Cortex of kidney (tissue), 1 donor: ENCODE data around the gene DPYSL4.

Source experiments
- DNase-seq: peaks from one replicate; lab custom pipeline; 2025; lab: John Stamatoyannopoulos, UW

DPYSL4 gene

GRCh38 chr10:132163826-132164515, 22.8 kb upstream of the DPYSL4 start:
- DNase-seq: no peak

- no peak for DNase-seq
These were observed 21.9 kb upstream of the DPYSL4 start for GRCh38 chr10:132164761-132165278.

- no peak for DNase-seq
These were observed 21.2 kb upstream of the DPYSL4 start for GRCh38 chr10:132165416-132165980.

DNA sequence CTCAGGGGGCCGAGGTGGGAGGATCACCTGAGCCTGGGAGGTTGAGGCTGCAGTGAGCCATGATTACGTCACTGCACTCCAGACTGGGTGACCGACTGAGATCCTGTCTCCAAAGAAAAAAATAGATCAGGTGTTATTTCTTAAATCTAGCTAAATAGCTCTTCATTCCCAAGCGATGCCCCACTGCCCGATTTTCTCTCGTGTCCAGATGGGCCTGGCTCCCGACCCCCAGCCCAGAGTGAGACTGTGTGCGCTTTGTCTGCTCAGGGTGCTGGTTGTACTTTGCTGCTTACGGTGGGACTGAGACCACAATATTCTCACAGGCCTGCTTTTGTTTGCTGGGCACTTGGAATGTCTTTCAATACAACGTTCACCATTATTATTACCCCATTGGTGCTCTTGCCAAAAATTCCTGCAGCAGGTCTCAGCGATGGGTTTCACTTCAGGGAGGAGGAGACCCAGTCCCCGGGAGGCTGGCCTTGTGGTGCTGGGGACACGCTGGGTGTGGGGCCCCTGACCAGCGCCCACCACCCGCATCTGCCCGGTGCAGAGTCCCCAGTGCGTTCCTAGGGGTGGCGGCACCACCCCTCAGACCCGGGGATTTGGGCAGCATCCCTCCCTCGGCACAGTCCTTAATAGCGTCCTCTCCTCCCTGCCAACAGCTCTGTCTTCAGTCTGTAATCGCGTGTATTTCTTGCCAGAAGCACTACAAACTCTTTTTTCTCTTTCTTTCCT, 20.4 kb upstream of the DPYSL4 start:
- no peak for DNase-seq

DNA sequence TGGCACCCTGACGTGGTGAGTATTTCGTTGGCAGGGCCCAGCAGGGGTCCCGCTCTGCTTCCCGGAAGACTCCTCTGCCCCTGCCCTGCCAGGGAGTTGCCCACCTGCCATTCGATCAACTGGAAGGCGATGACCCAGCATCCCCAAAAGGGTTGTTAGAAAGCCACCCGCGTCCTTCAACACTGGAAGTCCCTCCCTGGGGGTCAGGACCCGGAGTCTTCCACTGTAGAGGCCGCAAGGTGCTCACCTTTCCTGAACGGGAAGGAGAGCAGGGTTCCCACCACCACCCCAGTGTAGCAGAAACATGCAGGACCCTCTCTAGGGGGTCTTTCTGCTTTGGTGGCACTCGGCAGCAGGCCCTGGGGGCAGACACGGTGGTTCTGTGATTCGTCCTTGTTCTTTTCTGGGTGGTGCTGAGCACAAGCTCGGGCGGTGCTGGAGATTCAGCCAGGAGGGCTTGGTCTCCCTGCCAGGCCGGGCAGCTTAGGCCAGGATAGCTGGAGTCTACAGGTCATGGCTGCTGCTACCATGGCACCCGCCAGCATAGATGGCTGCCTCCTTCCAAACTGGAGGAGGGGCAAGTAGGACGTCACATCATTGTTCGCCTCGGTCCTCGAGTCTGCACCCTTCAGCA, 19.6 kb upstream of the DPYSL4 start:
- no peak for DNase-seq

GRCh38 chr10:132167976-132168375, 18.8 kb upstream of the DPYSL4 start:
- DNase-seq: no peak

GRCh38 chr10:132168571-132169030, 18.1 kb upstream of the DPYSL4 start:
- no peak for DNase-seq

GRCh38 chr10:132169031-132169765, 17.6 kb upstream of the DPYSL4 start:
- no peak for DNase-seq

DNA sequence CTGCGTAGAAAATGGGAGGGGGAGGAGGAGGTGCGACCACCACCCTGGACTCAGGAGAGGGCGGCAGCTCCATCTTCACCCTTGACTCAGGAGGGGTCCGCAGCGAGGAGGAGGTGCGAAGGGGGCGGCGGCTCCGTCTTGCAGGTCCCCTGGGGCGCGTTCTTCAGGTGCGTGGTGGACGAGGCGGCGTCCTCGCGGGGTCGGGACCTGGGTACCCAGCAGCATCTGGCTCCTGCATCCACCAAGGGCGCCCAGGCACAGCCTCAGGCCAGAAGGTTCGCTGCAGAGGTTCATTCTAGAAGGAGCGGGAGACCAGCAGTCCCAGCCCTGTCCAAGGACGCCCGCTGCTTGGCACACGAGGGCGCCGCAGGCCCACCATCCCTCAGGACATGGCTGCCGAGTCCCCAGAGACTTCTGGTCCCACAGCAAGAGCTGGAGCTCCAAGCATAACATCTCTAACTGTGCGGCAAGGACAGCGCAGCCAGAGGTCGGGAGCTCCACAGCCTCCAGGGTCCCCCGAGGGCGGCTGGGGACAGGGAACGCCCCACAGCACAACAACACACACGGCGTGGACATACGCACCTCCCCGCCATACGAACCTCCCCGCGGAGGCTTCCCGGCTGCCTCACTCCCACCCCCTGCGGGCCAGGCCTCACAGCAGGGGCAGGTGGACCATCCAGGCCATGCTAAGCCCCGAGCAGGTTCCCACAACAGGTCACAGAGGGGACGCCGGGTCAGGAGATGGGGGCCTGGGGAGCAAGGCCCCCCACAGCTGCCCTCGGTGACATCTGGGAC, 16.8 kb upstream of the DPYSL4 start:
- no peak for DNase-seq

GRCh38 chr10:132170561-132171361, 16.0 kb upstream of the DPYSL4 start:
- no peak for DNase-seq

- no peak for DNase-seq
These were observed 14.4 kb upstream of the DPYSL4 start for GRCh38 chr10:132172091-132173066.

- DNase-seq: no peak
These were observed 13.6 kb upstream of the DPYSL4 start for GRCh38 chr10:132173185-132173584.

- no peak for DNase-seq
These were observed 12.5 kb upstream of the DPYSL4 start for GRCh38 chr10:132174237-132174636.

GRCh38 chr10:132175408-132175807, 11.3 kb upstream of the DPYSL4 start:
- no peak for DNase-seq

DNA sequence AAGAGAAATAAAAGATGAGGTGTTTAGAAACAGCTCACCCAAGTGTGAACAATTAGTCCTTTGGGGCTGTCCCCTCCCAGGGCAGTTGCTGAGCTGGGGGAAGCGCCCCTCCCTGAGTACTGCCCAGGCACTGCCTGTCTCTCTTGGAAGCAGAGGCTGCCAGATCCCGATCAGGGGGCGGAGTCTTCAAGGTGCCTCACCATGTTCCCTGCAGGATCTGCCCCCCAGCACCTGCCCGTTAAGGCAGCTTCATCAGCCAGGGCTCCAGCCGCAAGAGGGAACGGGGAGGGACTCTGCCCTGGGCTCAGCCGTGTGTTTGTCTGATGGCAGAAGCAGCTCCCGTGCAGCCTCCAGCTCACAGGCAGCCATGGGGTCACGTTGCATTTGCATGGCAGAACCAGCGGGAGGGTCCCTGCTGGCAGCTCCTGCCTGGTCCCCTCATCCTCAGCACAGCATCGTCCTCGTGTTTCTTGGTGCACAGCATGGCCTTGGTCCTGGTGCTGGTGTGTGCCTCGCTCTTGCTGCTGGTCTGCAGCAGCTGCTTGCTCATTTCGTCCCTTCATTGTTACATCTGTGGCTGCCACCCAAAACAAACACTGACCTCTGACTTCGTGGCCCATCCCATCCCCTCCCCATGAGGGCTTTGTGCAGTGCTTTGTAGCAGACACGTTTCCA, 10.7 kb upstream of the DPYSL4 start:
- DNase-seq: no peak

DNA sequence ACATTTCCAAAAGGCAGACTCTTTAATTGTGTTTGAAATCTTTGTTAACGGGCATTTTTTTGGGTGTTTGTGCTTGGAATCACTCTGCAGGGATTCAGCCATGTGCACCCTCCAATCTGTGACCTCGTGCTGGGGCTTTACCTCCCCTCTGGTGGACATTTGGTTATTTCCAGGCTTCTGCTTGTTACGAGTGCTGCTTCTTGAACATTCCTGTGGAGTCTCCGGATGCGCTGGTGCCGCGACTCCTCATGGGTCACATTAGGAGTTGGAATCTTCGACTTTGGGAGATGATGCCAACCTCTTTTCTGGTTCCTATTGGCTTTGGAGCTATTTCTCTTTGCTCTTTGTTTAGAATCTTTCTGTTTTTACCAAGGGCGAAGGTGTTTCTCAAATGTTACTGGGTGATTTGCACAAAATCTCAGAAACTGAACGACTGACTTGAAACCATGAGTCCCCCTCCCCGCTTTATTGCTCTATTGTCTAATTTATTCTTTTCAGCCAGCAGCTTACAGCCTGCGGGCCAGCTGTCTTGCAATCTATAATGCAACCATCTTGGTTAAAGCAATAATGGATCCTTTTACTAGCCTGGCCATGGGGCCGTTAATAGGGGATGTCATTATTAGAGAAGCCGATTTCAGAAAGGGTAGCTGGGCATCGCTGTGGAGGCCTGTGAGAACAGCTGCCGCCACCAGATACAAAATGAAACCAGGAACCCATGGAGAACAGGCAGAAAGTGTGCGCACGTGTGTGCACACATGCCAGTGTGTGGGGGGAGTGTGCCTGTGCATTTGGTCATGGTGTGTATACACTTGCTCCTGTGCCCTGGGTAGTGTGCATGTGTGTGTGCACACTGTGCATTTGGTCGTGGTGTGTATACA, 9.9 kb upstream of the DPYSL4 start:
- DNase-seq: no peak

GRCh38 chr10:132178046-132178445, 8.7 kb upstream of the DPYSL4 start:
- DNase-seq: no peak
